Activated CD4-positive, CD25-positive, alpha-beta regulatory T cell treated with anti-CD3 and anti-CD28 coated beads, Interleukin-2, amount 50 U/mL, for 24 hours (primary cell): ENCODE data around the gene ARPC1A.

ENCODE experiments used
- ATAC-seq, 2 donors: fragments of 150-1000 bp; cut with Tn5 transposase; one replicate each; pipeline ENCODE4 v1.10.0; 2021; ENCODE audit warnings: mild to moderate bottlenecking in 1 of 2, moderate library complexity in 1 of 2

Gene ARPC1A

DNA sequence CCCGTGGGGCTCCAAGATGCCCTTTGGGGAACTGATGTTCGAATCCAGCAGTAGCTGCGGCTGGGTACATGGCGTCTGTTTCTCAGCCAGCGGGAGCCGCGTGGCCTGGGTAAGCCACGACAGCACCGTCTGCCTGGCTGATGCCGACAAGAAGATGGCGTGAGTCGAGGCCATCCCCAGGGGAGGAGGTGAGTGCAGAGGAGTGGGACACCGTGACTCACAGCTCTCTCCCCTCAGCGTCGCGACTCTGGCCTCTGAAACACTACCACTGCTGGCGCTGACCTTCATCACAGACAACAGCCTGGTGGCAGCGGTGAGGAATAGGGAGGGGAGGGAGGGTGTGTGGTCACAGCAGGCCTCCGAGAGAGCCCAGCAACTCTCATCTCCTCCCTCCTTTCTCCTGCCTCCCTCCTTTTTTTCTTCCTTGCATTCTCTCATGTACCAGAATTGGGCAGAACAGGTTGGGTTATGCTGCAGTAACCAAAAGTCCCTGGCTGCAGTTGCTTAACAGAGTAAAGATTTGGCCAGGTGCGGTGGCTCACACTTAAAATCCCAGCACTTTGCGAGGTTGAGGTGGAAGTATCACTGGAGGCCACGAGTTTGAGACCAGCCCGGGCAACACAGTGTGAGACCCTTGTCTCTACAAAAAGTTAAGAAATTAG lies 65.4 kb downstream of the ARPC1A start:
- ATAC-seq, result no peak

DNA sequence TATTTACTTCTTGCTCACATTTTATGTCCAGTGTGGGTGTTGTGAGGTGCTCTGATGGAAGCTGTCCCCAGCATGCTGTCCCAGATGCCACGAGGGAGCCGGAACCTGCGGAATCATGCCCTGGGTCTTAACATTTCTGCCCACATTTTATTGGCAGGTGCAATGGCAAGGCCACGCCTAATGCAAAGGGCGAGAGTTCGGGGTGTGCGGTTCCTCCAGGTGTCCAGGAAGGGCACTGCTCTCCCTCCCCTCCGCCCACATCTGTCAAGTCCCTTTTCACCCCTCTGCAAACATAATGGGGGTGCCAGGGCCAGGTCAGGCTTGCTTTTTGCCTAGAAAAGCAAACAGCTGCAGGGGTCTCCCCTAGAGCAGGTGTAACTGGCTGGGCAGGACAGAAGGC lies 66.3 kb downstream of the ARPC1A start:
- no peak for ATAC-seq

DNA sequence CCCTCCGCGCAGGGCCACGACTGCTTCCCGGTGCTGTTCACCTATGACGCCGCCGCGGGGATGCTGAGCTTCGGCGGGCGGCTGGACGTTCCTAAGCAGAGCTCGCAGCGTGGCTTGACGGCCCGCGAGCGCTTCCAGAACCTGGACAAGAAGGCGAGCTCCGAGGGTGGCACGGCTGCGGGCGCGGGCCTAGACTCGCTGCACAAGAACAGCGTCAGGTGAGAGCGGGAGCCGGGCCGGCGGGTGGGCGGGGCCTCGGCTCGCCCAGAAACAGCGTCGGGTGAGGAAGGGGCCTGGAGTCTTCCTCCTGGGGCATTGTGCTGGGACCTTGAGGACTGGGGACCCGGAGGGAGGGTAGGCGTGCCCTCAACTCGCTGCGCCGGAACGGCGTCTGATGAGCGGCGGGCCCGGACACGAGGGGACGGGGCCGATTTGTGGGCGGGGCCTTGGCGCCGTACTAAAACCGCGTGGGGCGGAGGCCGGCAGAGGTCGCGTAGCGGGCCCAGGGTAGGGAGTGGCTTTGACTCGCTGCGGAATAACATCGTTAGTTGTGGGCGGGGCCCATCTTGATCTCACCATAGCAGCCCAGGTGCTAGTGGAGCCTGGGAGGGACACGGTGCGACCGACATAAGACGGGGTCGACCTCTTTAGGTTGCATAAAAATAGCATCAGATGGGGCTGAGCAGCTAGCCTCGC lies 67.1 kb downstream of the ARPC1A start:
- ATAC-seq, result peak; percentile 93 to 96

DNA sequence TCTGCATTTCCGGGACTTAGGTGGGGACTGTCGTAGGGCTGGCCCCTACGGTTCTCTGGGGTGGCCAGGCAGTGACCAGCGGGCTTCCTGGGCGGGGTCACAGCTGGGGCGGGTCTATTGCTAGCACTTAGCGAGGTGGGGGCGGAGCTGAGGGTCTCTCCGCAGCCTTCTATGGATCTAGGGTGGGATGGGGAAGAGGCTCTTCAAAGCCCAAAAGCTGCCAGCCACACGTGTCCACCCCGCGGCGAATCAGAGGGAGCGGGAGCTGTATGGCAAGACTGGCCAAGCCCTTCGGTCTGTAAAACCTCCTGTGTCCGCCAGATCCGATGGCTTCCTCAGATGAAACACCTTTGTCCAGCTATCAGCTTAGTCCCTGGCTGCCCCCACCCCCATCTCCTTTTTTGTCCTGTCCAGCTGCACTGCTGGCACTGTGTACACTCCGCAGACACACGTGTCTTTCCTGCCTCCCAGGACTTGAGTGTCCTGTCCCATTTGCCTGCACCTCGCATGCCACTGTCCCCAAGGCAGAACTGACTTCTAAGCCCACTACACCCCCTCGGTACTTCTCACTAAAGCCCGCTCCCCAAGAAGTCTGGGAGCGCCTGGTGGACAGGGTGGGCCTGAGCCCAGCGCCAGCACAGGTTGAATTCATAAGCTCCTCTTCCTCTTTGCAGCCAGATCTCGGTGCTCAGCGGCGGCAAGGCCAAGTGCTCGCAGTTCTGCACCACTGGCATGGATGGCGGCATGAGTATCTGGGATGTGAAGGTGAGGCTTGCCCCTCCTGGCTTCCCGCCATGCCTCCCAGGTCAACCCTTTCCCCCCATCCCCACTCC lies 67.9 kb downstream of the ARPC1A start:
- peak in 1 of 2 donors; percentile 2 for ATAC-seq

DNA sequence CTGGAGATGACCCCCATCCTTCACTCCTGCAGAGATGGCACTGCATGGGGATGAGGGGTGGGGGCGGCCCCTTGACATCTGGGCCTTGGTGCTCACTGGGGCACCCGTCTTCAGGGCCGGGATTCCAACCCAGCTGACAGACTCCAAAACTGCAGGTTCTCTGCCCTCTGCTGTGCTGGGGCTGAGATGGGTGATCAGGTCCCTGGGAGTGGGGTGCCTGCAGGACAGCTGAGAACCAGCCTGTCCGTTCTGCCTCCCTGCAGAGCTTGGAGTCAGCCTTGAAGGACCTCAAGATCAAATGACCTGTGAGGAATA lies 68.4 kb downstream of the ARPC1A start:
- no peak for ATAC-seq

DNA sequence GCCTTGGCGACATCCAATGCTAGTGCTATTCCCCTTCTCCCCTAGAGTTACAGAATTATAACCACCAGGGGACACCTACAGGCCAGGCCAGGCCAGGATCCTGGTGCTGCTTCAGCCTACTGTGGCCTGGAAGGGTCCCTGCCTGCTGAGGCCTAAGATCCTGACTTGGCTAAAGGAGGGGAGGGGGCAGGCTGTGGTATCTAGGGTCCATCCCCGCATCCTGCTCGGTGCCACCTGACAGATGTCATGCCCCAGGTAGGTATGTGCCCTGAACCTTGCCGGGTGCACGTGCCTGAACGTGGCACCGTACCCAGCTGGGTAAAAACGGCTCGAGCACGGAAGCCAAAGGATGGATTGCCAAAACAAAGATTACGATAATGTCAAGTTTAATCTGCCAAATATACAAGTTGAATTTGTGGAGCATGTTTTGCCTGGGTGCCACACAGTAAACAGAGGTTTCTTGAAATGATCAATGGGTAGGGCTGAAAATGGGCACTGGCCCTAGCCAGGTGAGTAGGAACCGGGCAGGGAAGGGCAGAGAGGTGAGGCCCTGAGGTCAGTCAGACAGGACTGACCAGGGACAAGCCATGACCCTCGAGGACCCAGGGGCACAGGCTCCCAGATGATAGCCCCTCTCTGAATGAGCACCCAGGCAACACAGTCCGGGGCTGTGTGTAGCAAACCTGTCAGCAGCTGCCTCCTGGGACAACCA lies 70.1 kb downstream of the ARPC1A start:
- no peak for ATAC-seq

DNA sequence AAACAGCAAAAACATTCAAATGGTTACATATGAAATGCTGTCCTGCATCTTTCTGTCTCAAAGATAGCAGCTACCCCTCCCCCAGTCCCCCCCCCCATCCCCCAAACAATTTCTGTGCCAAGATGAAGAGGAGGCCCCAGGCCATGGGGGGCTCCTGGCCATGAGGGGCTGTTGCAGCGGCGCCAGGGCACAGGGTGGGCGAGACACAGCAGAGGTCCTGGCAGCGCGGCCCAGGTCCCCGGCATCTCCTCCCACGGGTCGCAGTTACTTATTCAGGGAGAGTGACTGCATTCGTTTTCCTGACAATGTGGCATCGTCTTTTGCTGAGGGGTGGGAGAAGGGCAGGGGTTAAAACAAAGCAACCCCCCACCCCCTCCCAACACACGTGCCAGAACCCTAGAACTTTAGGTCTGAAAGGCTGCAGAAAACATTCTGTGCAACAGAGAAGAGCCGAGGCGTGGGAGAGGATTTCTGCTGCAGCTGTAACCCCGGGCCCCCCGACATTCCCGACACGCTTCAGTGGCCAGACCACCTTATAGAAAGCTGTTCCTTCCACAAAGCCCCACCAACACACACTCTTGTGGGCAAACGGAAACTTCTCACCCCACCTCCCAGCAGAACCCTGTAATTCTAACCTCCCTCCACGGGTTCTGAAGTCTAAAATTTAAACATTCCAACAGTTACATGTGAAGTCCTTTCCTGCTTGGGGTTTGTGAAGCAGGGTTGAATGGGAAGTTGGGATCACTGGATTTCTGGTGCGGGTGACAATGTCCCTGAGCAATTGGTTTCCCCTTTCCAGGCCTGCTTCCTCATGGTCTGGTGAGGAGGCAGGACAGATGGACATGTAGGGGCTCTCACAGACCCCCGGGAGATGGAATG lies 71.0 kb downstream of the ARPC1A start:
- no peak for ATAC-seq

DNA sequence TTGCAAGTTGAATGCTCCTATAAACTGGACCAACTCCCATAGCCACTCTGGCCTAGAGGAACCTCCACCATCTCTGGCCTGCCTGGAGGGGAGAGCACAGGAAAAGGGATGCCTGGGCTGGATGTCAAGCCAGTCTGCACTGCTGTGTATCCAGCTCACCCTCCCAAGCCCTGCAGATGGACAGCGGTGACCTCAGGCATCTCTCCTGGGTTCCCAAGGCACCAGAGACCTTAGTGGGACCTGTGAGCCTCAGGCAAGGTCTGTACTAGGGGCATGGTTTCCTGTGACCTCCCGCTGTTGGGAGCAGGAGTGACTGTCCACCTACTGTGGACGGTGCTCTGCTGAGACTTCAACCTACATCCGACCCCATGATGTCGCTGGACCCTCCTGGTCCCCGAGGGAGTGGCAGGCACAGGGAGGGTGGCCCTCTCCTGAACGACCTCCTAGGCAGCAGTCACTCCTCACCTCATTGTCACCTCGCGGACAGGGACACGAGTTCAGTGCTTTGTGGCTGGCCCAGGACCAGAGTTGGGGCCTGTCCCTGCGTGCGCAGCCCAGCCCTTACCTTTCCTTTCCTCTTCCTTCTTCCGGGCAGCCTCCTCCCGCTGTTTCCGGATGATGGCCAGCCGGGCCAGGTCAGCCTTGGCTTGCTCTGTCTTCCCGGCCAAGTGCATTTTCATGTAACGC lies 71.7 kb downstream of the ARPC1A start:
- ATAC-seq, result no peak

DNA sequence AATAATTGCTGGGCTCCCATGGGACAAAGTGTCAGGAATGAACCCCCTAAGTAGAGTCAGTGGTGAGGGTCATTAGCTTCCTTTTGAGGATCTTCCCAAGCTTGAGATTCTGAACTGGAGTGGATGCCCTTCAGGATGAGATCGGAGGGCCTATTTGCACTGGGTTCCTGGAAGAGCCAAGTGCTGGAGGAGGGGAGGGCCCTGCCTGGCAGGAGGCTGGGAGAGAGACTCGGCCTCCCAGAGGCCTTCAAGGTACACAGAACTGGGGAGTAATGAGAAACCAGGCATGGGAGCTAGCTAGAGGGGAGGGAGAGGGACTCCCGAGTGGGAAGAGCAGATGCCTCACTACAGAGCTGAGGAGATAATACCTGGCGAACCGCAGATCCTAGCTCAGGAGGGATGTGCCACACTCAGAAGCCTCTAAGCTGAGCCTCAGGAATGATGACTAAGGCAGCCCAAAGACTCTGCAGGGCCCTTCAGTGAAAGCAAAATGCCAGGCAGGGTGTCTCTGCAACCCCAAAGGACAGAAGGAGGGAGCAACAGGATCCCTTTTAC lies 73.3 kb downstream of the ARPC1A start:
- ATAC-seq, result peak; percentile 9 to 15

DNA sequence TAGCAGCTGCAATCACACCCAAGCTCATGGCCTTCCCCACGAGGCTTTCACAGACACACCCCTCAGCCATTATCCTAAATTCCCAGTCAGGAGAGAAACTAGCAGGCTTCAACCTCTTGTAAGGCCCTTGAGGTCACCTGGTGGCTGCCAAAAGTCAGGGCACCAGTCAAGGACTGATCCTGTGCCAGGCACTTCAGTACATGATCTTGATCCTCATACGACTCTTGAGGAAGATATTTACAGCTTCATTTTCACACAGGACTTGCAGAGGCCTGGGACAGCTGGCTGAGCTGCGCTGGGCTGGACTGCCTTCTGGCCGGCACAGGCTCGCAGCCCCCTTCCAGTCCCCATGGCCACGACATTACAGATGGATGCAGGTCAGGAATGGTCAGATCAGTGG lies 73.9 kb downstream of the ARPC1A start:
- no peak for ATAC-seq

DNA sequence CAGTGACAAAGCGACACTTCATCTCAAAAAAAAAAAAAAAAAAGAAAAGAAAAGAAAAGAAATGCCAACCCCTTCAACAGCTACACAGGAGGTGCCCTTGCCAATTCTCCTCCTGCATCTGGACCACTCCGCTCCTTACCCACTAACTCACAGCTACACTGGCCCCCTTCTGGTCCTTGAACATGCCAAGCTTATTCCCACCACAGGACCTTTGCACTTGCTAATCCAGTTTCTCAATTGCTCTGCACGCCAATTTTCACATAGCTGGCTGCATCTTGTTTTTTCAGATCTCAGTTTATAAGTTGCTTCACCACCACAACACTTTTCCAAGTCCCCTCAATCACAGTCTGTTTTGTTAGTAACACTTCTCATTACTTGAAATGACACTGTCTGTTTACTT lies 77.2 kb downstream of the ARPC1A start:
- ATAC-seq, result no peak

DNA sequence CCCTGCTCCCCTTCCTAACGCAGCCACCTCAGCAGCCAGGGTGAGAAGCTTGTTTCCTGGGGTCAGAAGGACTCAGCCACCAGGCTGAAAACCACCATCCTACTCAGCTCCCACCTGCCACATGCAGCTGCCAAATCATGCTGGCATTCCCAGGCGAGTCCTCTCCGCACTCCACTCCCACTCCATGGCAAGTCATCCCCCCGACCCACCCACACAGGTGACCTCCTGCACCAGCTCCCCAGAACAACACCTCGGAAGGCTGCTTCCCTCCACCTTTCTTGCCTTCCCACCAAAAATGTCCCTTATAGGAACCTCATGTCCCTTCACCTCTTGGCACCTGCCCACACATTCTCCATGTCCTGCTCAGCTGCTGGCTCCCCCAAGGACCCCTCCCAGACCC lies 78.1 kb downstream of the ARPC1A start:
- ATAC-seq, result no peak

DNA sequence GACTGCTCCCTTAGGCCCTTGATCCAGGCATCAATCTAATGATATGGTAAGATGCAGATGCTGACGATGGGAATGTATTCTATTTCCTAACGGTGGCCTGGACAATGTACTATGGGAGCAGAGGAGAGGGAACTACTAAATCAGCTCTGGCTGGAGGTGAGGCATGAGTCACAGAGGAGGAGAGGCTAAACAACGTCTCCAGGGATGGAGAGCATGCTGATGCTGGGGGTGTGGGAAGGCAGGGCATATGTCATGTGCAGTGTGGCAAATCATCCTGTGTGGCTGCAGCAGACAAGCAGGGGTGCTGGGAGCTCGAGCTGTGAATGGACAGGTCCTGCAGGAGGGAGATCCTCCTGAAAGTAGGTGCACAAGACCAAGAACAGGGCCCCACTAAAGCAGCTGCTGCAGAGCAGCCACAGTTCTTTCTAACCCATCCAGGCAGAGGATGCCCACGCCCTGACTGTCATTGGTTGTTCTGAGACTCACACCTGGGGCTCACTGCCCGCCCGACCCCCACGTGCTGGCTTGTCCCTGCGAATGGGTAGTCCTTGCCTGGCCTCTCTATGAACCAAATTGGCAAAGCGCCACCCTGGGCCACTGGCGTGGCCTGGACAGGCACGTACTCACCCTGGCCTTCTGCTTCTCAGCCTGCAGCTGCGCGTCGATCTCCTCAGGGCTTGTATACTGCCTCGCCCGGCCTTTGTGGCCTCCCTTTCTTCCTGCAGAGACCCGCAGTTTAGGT lies 78.7 kb downstream of the ARPC1A start:
- no peak for ATAC-seq

DNA sequence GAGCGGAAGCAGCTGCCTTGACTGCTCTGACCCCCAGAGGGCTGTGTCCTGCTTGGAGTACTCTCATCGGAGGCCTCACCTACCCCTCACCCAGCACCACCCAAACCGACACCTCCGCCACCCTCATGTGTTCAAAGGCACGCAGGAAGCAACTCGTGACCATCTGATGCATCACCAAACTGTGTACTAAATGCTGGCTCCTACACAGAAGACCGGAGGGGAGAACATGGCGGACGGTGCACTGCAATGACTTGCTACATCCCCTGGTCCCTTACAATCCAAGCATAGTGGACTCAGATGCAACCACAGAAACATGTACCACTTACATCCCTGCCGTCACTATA lies 79.3 kb downstream of the ARPC1A start:
- ATAC-seq, result no peak

DNA sequence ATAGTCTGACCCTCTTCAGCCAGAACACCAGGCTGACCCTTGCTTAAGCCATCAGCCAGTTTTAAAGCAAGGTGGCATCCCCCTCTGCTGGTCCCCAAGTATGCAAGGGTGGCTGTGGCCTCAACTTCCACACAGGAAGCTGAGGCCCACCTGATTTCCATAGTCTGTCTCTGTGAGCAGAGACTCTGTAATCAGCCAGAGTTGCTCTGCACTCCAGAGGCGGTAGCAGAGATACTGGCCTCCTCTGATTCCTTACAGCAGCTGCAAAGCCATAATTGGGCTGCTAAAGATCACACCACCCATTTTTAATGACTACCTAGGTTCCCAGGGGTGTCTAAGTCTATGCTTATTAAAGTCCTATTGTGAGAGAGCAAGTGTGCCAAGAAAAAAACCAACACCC lies 80.9 kb downstream of the ARPC1A start:
- no peak for ATAC-seq

DNA sequence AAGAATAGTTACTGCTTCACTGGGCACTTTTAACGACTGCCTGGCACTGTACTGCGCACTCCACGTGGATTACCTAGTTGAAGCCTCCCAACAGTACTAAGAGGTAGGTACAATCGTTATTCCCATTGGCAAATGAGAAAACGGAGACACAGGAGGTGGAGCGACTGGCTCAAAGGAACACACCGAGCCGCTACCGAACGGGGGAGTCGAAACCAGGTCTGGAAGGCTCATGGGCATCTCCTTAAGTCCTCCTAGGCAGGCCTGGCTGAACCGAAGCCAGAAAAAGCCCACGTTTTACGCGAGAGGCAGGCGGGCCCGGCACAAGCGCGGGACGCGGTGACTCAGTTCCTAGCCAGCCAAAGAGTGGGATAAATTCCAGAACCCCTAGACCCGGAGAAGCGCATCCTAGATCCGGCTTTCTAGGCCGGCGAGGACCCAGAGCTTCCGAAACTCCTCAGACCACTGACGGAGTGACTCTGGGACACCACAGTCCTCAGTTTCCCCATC lies 82.2 kb downstream of the ARPC1A start:
- peak; percentile 14 to 19 for ATAC-seq

DNA sequence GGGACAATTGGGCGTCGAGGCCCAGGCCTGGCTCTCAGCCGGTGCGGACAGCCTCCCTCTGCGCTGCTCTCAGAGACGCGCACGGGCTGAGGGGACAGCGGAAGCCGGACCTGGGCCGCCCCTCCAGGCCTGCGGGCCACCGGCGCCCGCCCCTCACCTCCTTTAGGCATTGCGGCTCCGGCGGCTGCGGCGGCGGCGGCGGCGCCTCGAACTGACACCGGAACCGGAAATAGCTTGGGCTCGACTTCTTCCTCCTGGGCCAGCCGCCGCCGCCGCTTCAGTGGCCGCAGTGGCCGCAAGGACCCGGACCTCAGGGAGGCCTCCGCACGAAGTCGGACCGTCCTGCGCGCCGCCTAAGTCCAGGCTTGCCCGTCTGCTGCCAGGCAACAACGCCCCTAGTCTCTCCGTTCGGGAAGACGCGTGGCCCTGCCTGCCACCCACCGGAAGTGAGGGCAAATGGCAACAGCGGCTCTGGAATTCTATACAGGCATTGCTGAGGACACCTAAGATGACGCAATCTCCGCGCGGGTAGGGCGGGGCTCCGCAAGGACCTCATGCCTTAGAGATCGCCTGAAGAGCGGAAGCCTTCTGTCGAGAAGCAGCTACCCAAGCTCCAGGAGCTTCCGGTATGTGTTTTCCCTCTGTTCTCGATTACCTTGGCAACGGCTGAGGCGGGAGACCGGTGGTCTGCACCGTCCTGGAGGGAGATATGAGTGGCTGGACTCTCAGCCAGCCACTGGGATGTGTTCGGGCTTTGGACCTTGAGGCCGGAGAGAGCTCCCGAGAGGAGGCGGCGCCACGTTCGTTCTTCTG lies 82.9 kb downstream of the ARPC1A start, which contains the start of the genes BUD31 and PDAP1:
BUD31 (plus strand) TSS at position 591 of the 813 bp plus-strand sequence. CDS start 2,124 bp downstream, outside the sequence.
PDAP1 (minus strand) TSS at position 219 of the 813 bp plus-strand sequence; CDS start at position 170, 49 bp downstream.
- peak; percentile 83 to 87 for ATAC-seq

DNA sequence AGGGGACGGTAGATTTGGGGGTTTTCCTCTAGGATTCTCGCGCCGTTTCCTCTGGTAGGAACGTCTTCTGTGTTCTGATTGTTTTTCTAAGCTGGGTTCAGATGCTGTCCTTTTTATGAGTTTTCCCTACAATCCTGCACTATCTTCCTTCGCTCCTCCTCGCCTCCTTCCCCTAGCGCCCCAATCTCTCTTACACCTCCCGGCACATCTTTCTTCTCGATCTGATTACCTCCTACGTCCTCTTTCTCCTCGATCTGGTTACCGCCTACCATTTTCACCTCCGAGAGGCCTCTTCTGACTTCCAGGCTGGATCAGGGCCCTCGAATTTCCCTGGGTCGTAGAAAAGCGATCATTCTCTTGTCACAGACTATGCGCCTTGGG lies 83.5 kb downstream of the ARPC1A start:
- ATAC-seq, result peak; percentile 2 to 5

DNA sequence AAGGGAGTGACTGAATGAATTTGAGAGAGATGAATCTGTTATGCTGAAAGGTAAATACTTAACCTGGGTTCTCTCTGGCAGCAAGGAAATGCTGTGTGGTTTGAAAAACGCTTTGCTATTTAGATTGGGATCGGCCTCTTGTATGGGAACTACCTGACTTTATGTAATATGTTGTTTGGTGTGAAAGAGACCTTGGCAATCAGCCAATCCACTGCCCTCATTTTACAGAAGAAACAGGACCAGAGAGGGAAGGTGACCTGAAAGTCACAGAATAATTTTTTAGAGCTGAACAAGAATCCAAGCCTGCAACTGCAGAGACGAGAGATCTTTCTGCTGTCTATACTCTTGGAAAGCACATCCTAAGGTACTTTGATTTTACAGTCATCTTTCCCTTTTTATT lies 84.1 kb downstream of the ARPC1A start:
- ATAC-seq, result no peak
